CD14-positive monocyte (primary cell): Measurements from ENCODE around the gene SGCG. TPM values are rescaled to one million over a fixed set of nuclear protein-coding genes. Genes with fewer than 3 reads are reported as not detected.

Experiments used
- DNase-seq, 3 donors: peaks; one replicate each; pipeline ENCODE4 v3.0.0-alpha.2; 2011 to 2022
- H2AFZ ChIP-seq: 2 replicates; pipeline ENCODE4 v1.6.0; 2012; ENCODE audit warnings: mild to moderate bottlenecking, low read depth, low read length, inconsistent platforms; ENCODE audit not compliant: insufficient read depth, poor library complexity, severe bottlenecking
- H3K27ac ChIP-seq, 2 donors: 1 replicate in 1 of 2; 2 replicates in 1 of 2; pipeline ENCODE4 v1.5.1; 2012 to 2013; ENCODE audit warnings: low read length in 2 of 2, control low read depth in 1 of 2, inconsistent platforms in 1 of 2, low read depth in 1 of 2, mild to moderate bottlenecking in 1 of 2
- H3K27me3 ChIP-seq, 2 donors: one replicate each; pipeline versions ENCODE4 v1.6.0 to v1.6.1; 2011 to 2013; ENCODE audit warnings: low read length in 2 of 2; ENCODE audit not compliant: control insufficient read depth in 2 of 2, insufficient read depth in 2 of 2
- H3K36me3 ChIP-seq, 2 donors: replicated peaks in 1 of 2; 1 replicate in 1 of 2; 2 replicates in 1 of 2; pipeline versions ENCODE4 v1.5.1 to v1.6.1; 2012 to 2013; ENCODE audit warnings: low read length in 2 of 2, control low read depth in 1 of 2, inconsistent platforms in 1 of 2, mild to moderate bottlenecking in 1 of 2; ENCODE audit not compliant: insufficient read depth in 2 of 2, control insufficient read depth in 1 of 2
- H3K4me1 ChIP-seq, 2 donors: 1 replicate in 1 of 2; 2 replicates in 1 of 2; pipeline versions ENCODE4 v1.5.1 to v1.6.1; 2012 to 2013; ENCODE audit warnings: low read length in 2 of 2, control low read depth in 1 of 2, inconsistent platforms in 1 of 2, mild to moderate bottlenecking in 1 of 2, moderate library complexity in 1 of 2; ENCODE audit not compliant: insufficient read depth in 2 of 2, control insufficient read depth in 1 of 2
- H3K4me2 ChIP-seq: replicated peaks from 2 replicates; pipeline ENCODE3; 2012; ENCODE audit warnings: low read length, moderate library complexity, mild to moderate bottlenecking; ENCODE audit not compliant: poor library complexity, severe bottlenecking; ENCODE audit errors: extremely low read depth
- H3K4me3 ChIP-seq, 3 experiments: fragments of 200-600 bp in 1 of 3; sonication (generic) in 1 of 3; replicated peaks in 1 of 3; 1 replicate in 2 of 3; 2 replicates in 1 of 3; pipeline ENCODE4 v1.5.1; 2011 to 2013; ENCODE audit warnings: low read length in 3 of 3, mild to moderate bottlenecking in 3 of 3, control low read depth in 2 of 3, low read depth in 2 of 3, inconsistent platforms in 1 of 3, moderate library complexity in 1 of 3
- H3K79me2 ChIP-seq: 2 replicates; pipeline ENCODE4 v1.6.0; 2012; ENCODE audit warnings: mild to moderate bottlenecking, control low read depth, inconsistent platforms, low read length, moderate library complexity; ENCODE audit not compliant: insufficient read depth
- H3K9ac ChIP-seq: 2 replicates; pipeline ENCODE4 v1.6.0; 2017; ENCODE audit warnings: low read length, mild to moderate bottlenecking; ENCODE audit not compliant: insufficient read depth, poor library complexity, severe bottlenecking
- H3K9me3 ChIP-seq, 2 donors: replicated peaks in 1 of 2; 1 replicate in 1 of 2; 2 replicates in 1 of 2; pipeline versions ENCODE4 v1.5.1 to v1.6.1; 2012 to 2013; ENCODE audit warnings: low read length in 2 of 2, control low read depth in 1 of 2; ENCODE audit not compliant: control insufficient read depth in 1 of 2, insufficient read depth in 1 of 2
- H4K20me1 ChIP-seq: 2 replicates; pipeline ENCODE4 v1.6.0; 2012; ENCODE audit warnings: mild to moderate bottlenecking, low read length, control low read depth, moderate library complexity; ENCODE audit not compliant: insufficient read depth
- H3K27ac Mint-ChIP-seq, 7 donors: one replicate each; pipeline ENCODE4 v1.8.0; 2020; ENCODE audit warnings: mild to moderate bottlenecking in 7 of 7, mixed read lengths in 7 of 7, moderate library complexity in 6 of 7, inconsistent platforms in 2 of 7
- H3K27me3 Mint-ChIP-seq, 3 donors: one replicate each; pipeline ENCODE4 v1.8.0; 2021 to 2022; ENCODE audit warnings: low read depth in 3 of 3, mild to moderate bottlenecking in 3 of 3, mixed read lengths in 3 of 3, moderate library complexity in 3 of 3, inconsistent platforms in 1 of 3
- H3K36me3 Mint-ChIP-seq, 2 donors: one replicate each; pipeline ENCODE4 v1.8.0; 2020; ENCODE audit warnings: mixed read lengths in 2 of 2, inconsistent platforms in 1 of 2, mild to moderate bottlenecking in 1 of 2
- H3K4me1 Mint-ChIP-seq: one replicate; pipeline ENCODE4 v1.8.0; 2020; ENCODE audit warnings: mild to moderate bottlenecking, mixed read lengths
- H3K4me3 Mint-ChIP-seq, 2 donors: one replicate each; pipeline ENCODE4 v1.8.0; 2020; ENCODE audit warnings: mild to moderate bottlenecking in 2 of 2, mixed read lengths in 2 of 2, moderate library complexity in 1 of 2
- H3K9me3 Mint-ChIP-seq, 7 donors: one replicate each; pipeline ENCODE4 v1.8.0; 2020 to 2022; ENCODE audit warnings: mixed read lengths in 7 of 7, mild to moderate bottlenecking in 6 of 7, moderate library complexity in 6 of 7, inconsistent platforms in 2 of 7
- WGBS: methylation state at CpG from one replicate; pipeline ENCODE4 v1.1.5; 2013; ENCODE audit warnings: missing lambda C conversion rate; ENCODE audit not compliant: insufficient coverage; 5-methylcytosine and 5-hydroxymethylcytosine counted together
- intact Hi-C, 2 donors: fragments of 100-400 bp; cut with micrococcal nuclease; formaldehyde crosslinking; loops; one replicate each; pipeline versions ENCODE4 v1.15.0 to v1.15.1; 2023
- polyA plus RNA-seq, 3 donors: library from polyadenylated mRNA; depleted of rRNA in 1 of 3; unstranded in 2 of 3; stranded (reverse) in 1 of 3; fragments of 300-500 nt in 2 of 3; fragments of >200 nt in 1 of 3; fragmentation: Illumina TruSeq in 2 of 3; gene quantifications; 1 replicate in 2 of 3; 2 replicates in 1 of 3; pipeline ENCODE4 v1.2.3, GENCODE V29; 2012 to 2021
- TF ChIP-seq, protein P1 (sequence below): fragments of 200-600 bp; IDR thresholded peaks from one replicate; pipeline ENCODE4 v1.8.0; 2022; ENCODE audit warnings: antibody characterized with exemption, mild to moderate bottlenecking

SGCG gene
- polyA plus RNA-seq, 3 donors: not detected

DNA sequence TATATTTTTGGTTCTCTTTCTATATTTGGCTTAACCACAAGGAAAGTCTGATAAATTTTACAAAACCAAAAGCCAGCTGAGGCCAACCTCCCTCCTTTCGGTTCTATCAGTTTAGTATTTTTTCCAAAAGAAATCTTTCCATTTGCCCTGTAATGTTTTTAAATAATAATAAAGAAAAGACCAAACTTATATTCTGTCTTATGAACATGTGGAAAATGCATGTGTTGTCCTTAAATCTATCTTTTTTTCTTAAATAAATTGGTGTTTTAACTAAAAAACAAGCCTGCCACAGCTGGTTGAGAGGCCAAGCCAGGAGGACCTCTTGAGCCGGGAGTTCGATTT, 139.1 kb downstream of the SGCG start:
- Histone ChIP-seq H3K4me1 (peaks cover 0 to 6% of the 10 kb centered on the region in 2 donors), H3K36me3 (no peaks in the 10 kb centered on the region), H2AFZ (peak overlapping the region; percentile 2), H4K20me1 (no peaks in the 10 kb centered on the region), H3K27me3 (no peaks in the 10 kb centered on the region), H3K9ac (no peak overlapping the region), H3K79me2 (no peaks in the 10 kb centered on the region), H3K27ac (no peak overlapping the region), H3K4me2 (no peak overlapping the region), H3K4me3 (no peak overlapping the region), H3K9me3 (no peaks in the 10 kb centered on the region)
- intact Hi-C loops: no loop called here
- no peaks in the 10 kb centered on the region for H3K36me3 Mint-ChIP-seq
- H3K4me3 Mint-ChIP-seq: no peak overlapping the region
- H3K4me1 Mint-ChIP-seq: peaks cover 5% of the 10 kb centered on the region
- peaks cover 0 to 7% (median 1%) of the 10 kb centered on the region in 3 donors for H3K27me3 Mint-ChIP-seq
- no peak overlapping the region for H3K27ac Mint-ChIP-seq
- H3K9me3 Mint-ChIP-seq: peaks cover 0 to 7% (median under 1%) of the 10 kb centered on the region in 7 donors
- TF ChIP-seq, protein P1, sequence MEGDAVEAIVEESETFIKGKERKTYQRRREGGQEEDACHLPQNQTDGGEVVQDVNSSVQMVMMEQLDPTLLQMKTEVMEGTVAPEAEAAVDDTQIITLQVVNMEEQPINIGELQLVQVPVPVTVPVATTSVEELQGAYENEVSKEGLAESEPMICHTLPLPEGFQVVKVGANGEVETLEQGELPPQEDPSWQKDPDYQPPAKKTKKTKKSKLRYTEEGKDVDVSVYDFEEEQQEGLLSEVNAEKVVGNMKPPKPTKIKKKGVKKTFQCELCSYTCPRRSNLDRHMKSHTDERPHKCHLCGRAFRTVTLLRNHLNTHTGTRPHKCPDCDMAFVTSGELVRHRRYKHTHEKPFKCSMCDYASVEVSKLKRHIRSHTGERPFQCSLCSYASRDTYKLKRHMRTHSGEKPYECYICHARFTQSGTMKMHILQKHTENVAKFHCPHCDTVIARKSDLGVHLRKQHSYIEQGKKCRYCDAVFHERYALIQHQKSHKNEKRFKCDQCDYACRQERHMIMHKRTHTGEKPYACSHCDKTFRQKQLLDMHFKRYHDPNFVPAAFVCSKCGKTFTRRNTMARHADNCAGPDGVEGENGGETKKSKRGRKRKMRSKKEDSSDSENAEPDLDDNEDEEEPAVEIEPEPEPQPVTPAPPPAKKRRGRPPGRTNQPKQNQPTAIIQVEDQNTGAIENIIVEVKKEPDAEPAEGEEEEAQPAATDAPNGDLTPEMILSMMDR: no peak
- no peak for DNase-seq
- WGBS: 92% methylated on average over 2 of the region's 3 CpGs

DNA sequence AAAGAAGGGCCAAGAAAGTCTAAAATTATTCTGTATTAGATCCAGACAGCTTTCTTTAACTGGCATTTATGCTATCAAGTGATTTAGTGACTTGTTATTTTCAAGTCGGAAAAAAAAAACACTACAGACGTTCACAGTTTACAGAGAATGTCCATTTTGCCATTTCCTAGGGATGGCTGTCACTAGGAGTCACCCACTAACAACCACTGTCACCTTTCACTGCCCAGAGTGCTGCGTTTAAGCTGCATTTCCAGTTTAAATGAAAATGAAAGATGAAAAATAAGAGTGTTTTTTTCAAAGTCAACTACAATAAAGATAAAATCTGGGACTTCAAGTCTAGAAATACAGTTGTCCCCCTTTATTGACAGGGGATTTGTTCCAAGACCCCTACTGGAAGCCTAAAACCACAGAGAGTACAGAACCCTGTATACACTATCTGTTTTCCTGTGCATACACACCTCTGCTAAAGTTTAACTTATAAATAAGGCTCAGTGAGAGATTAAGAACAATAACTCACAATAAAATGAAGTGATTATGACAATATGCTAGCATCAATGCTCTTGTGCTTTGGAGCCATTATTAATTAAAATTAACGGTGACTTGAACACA, 140.3 kb downstream of the SGCG start:
- Histone ChIP-seq H3K79me2 (no peaks in the 10 kb centered on the region), H3K4me1 (peaks cover 0 to 6% of the 10 kb centered on the region in 2 donors), H3K4me3 (no peak overlapping the region), H3K9ac (no peak overlapping the region), H3K27ac (no peak overlapping the region), H3K36me3 (no peaks in the 10 kb centered on the region), H2AFZ (no peak overlapping the region), H4K20me1 (no peaks in the 10 kb centered on the region), H3K27me3 (no peaks in the 10 kb centered on the region), H3K9me3 (no peaks in the 10 kb centered on the region), H3K4me2 (no peak overlapping the region)
- DNase-seq: no peak
- intact Hi-C loops: no loop called here
- H3K27me3 Mint-ChIP-seq: peaks cover 0 to 7% (median 1%) of the 10 kb centered on the region in 3 donors
- H3K27ac Mint-ChIP-seq: no peak overlapping the region
- no peak overlapping the region for H3K4me3 Mint-ChIP-seq
- no peaks in the 10 kb centered on the region for H3K36me3 Mint-ChIP-seq
- TF ChIP-seq, protein P1: no peak
- H3K4me1 Mint-ChIP-seq: peaks cover 5% of the 10 kb centered on the region
- H3K9me3 Mint-ChIP-seq: peaks cover 0 to 2% (median 0%) of the 10 kb centered on the region in 7 donors
- WGBS: no CpG with 5 or more reads among the region's 4 CpGs
